ENCODE measurements around the gene JAKMIP1.

The JAKMIP1 gene

DNA sequence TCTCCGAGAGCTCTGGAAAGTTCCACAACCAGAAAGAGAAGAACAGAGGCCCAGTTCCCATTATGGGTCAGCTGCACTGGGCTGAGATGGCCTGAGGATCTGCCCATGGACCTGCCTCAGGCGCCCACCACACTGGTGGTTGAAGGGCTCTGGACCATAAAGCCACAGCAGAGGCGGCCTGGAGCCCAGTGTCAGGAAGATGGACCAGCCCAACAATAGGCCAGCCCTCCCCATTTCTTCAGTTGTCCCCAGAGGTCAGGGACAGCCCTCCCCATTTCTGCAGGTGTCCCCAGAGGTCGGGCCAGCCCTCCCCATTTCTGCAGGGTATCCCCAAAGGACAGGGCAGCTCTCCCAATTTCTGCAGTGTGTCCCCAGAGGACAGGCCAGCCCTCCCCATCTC lies 144.9 kb downstream of the JAKMIP1 start:
- no peak for DNase-seq

DNA sequence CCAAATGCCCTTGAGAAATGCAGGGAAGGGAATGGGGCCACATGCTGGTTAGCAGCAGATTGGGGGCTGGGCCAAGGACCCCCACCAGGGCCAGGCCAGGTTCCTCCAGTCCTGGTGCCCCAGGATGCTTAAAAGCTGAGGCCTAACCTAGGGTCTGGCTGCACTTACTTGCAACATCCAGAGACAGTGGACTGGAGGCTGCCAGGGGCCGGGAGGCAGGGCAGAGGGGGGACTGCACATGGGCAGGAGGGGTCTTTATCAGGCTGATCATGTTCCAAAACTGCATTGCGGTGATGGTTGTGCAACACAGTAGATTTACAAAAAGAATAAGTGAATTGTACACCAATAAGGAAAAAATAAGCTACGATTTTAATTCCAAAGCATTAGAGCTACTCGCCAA lies 145.3 kb downstream of the JAKMIP1 start:
- DNase-seq, result no peak

DNA sequence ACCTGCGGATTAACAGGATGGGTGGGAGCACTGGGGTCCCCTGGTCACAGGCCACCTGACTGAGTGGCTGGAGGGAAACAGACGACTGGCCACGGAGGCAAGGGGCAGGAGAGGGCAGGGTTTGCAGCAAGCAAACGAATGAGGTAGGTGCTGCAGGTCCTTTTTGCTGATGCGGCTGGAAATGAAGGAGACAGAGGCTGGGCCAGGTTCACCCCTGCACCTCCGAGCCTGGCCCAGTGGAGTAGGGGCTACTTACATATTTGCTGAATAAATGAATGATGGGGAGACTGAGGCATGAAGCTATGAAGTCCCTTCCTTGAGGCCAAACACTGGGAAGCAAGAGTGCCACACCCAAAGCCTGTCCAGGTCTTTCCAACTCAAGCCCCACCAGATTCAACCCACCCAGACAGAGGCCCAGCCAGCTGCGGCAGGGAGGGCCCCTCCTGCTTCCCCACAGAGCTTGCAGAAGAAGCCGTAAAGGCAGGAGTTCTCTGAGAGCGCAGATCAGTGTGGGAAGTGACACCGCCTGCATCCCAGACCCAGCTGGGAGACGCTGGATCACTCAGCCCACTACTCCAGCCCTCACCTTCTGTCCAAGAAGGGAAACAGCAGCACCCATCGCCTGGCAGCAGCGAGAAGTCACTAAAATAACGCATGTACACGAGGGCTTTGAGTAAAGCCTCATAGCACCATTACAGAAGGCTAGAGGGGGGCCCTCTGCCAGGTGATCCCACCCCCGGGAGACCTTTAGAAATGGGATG lies 146.0 kb downstream of the JAKMIP1 start:
- DNase-seq, result no peak

DNA sequence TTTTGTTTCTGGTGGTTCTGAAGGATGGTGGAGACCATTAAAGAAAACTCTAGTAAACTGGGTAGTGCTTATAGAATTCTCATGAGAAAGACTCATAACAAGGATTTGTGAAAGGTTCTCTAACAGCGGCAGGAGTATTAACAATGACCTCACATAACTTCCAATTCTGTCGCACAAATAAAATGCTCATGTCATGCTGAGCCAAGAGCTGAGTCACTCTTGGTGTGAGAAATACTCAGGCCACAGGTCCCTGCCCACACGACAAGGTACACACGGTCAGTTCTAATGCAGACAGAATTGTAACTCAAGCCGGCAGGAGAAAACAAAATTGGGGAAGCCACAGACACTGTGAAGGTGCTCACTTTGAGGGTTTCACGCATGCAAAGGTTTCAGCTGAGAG lies 147.7 kb downstream of the JAKMIP1 start:
- no peak for DNase-seq

DNA sequence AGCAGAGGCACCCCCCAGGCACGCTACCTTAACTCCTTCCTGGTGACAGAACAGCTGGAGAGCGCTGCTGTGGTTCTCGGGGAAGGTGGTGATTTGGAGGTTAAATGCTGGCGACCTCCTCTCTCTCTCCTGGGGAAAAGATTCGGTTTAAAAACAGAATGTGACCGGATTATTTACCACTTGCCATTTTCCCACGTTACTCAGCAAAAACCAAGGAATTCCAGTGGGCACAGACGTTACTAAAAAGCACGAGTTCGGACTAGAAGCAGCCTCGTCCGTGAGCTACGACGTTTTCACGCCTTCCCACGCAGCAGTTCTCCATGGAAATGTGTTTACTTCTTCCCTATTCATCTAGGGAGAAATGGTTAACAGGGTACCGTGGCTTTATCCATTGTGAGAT lies 149.8 kb downstream of the JAKMIP1 start:
- no peak for DNase-seq

DNA sequence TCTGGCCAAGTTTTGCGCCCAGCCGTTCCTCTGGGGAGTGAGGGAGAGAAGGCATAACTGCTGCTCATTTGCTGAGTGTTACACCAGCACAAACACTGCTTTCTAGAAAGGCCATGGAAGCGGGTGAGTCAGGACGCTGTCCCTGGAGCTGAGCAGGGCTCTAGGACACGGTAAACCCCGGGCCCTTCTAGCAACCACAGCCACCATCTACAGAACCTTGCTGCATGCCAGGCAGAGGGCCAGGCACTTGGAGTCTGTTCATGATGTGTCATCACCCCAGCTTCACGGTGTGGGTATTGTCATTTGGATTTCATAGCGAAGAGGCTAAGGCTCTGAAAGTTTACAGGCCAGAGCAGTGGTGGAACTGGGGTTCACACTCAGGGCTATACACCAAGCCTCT lies 150.4 kb downstream of the JAKMIP1 start:
- no peak for DNase-seq

DNA sequence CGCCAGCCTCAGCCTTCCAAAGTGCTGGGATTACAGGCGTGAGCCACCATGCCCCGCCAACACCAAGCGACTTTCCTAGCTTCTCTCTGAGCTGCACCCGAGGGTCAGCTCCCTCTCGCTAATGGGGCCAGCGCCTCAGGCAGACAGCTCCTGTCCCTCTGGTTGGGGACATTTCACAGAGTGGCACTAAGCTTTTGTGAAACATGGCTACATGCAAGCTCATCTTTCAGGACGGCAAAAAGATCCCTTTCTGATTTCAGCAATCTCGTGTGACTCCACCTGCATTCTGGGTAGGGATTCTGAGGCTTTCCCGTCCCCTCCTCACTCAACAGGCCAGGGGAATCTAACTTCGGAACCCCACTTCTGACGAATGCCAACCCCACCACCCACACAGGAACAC lies 151.1 kb downstream of the JAKMIP1 start:
- no peak for DNase-seq

DNA sequence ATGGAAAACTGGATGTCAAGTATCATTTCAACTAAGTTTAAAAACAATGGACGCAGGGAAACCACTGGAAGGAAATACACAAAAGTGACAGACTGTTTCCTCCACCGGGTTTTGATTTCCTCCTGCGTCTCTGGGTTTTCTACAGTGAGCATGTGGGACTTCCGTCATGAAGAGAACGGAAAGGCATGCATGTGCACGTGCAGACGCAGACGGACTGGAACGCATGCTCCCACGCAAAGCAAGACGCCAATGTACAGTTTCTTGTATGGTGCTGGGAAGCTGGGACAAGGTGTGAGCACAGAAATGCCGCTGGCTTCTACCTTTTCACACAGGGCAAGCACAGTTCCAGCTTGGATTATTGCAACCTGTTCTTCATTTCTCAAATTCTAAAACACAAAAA lies 151.8 kb downstream of the JAKMIP1 start:
- no peak for DNase-seq

DNA sequence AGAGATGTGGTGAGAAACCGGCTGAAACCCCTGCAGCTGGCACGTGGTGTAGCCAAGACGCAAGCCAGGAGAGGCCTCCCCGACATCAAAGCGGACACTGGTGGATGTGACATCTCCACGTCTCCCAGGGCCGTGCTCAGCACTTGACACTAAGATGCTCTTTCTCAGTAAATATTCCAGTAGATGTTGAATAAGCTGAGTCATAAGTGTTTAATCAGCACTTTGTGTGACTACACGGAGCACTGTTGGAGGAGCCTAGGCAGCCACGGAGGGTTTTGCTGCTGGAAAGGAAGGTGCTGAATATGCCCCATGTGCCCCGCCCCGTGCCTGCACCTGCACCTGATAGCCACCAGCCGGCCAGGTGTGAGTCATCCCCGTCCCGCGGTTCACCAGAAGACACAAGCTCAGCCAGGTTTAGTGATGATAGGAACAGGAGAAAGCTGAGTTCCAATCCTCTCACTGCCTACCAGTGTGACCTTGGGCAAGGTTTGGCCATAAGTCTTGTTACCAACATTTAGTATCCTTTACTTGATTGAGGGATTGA lies 153.1 kb downstream of the JAKMIP1 start:
- no peak for DNase-seq

DNA sequence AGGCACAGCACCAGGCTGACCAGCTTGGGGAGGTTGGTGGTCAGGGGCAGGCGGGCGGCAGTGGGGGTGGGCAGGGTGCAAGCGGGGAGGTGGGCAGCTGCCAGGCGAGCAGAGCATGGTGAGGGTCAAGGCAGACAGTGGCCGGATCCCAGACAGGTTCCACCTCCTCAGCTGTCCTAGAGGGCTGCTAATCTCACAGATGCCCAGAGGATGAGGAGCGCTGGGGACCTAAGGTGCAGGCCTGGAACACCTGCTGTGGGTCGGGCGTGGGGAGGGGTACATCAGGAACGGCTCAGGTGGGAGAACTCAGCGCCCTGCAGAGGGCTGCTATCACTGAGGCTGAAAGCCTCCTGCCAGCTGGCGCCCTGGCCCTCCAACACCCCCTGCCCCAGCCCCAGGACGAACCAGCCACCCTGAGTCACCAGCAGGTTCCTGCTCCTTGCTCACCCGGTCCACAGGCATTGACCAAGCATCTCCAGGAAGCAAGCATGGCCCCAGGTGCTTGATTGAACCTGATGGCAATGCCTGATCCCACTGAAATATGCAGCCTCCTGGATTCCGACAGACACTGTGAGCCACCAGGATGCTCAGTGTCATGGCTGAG lies 153.7 kb downstream of the JAKMIP1 start:
- DNase-seq, result no peak

DNA sequence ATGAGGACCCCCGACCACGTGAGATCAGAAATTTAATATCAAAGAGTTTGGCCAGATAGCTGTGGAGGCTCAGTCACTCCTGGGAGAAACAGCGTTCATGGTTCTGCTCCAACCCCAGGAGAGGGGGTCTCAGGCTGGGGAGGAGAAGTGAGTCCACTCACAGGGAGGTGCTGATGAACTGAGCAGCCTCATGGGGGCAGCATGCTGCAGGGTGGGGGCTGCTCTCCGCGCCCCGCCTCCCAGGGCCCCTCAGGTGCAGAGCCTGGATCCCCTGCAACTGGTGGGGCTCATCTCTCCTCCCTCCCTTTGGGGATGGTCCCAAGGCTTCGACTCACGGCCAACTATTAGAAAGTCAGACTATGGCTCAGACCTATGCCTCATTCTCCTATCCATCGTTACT lies 155.5 kb downstream of the JAKMIP1 start:
- no peak for DNase-seq

DNA sequence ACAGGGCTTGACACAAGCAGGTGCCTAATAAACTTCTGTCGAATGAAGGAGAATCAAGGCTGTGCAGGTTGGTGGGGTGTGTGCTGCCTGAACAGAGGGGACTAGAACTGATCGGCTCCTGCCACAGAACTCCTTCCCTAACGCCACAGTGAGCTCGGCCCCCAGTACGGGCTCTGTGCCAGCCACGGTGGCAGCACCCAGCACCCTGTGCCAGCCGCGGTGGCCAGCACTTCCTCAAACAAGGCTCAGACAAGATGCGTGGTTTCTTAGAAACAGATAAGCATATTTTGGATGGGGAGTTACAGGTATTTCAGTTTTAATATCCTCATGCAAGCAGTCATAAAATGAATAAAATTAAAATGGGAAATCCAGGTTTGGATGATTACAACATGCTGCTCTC lies 156.1 kb downstream of the JAKMIP1 start:
- DNase-seq, result no peak

DNA sequence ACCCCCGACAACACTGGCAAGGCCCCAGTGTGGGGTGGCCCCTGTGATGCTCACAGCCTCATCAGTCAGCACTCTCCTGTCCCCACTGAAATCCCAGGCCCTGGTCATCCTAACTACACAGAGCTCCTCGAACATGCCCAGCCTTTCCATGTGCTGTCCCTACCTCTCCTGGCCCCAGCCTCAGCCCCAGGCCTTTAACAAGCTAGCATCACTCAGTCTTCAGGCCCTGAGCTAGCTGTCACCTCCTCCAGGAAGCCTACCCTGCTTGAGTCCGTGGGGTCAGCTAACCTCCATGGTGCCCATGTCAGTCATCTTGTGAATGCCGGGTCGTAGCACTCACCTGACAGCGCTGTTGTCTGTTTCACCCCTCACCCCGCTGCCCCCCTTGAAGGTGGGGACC lies 156.5 kb downstream of the JAKMIP1 start:
- DNase-seq, result no peak

DNA sequence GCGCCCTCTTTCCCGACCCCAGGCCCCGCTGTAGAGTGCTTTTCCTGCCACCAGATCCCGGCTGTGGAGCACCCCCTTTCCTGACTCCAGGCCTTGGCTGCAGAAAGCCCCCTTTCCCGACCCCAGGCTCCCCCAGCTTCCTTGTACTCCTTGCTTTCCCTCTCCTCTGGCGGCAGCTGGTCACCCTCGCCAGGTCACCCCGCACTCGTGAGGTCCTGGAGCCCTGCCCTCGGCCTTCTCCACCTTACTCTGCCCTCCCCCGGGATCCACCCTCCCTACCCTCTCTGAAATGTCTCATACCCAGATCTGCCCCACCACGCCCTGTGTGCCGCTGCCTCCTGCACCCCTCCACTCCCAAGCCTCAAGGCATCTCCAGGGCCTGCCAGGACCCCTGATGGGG lies 157.2 kb downstream of the JAKMIP1 start:
- no peak for DNase-seq

DNA sequence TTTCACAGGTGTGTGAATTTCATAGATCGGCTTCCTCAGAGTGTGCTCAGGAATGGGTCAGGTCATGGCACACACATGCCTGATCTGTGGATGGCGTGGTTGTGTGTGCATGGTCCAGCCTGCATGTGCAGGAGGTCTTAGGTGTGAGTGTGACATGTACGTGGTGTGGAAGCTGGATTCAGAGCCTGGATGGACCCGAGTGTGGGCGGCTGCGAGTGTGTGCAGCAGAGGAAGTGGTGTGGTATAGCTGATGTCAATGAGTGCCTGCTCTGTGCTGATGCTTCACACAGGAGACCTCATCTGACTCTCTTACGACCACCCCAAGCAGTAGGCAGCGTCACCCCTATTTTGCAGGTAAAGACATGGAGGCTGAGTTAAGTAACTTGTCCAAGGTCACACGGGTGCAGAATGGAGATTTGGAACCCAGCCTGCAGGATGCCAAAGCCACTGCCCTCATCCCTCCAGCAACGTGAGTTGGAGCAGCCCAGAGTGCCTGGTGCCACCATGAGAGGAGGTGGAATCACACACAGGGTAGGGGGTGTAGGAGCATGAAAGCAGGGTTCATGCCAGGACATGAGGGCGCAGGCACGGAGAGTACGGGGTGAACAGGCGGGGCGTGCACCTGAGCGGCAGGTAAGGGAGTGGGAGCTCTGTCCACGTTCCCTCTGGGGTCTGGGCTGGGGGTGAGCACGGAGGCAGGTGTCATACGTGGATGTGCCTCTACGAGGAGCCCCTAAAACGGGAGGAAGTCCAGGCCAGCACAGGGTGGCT lies 157.9 kb downstream of the JAKMIP1 start:
- no peak for DNase-seq

DNA sequence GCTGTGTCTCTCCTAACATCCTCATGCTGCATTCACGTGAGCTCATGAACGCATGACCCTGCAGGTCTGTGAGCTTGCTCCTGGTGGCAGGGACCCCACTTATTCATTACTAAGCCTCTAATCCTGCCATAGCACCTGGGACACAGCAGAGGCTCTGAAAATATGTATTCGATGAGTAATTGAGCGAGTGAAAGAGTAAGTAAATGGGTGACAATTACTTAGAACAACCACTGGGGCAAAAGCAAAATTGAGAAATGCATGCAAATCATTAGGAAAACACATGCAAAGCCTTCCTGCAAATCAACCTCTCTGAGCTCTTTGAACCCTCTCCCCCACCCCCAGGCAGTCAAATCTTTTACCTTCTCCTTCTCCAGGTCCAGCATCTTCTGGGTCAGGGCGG lies 158.5 kb downstream of the JAKMIP1 start:
- no peak for DNase-seq

DNA sequence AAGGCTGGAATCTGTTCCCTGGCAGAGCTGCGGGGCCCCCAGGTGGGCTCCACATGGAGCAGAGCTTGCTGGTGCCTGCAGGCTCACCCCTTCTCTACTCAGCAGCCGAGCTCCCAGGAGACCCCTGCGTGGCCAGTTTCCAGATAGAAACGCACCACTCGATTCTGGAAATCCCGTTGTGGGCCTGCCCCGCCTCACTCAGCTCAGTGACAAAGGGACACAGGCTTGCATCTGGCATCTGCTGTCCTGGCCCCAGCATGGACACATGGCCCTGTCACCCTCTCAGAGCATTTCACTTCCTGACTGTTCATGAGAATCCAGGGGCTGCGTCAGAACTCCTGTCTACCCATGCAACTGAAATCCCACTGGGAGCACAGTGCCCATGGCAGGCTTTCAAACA lies 161.6 kb downstream of the JAKMIP1 start:
- DNase-seq, result no peak

DNA sequence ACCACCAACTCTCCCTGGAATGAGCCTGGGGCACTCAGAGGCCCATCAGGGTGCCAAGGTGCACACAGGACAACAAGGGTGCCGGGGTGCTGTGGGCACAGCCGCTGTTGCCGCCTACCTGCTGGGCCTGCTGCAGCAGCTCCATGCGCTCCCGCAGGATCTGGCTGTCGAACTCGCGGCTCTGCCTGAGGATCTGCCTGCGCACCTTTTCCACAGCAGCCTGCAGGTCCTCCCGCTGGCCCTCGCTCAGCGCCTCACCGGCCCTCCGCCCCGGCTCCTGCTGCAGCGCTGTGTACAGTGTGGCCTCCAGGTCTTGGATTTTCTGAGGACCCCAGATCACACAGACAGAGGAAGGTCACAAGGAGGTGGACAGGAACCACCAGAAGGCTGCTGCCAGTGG lies 164.6 kb downstream of the JAKMIP1 start:
- DNase-seq, result no peak

DNA sequence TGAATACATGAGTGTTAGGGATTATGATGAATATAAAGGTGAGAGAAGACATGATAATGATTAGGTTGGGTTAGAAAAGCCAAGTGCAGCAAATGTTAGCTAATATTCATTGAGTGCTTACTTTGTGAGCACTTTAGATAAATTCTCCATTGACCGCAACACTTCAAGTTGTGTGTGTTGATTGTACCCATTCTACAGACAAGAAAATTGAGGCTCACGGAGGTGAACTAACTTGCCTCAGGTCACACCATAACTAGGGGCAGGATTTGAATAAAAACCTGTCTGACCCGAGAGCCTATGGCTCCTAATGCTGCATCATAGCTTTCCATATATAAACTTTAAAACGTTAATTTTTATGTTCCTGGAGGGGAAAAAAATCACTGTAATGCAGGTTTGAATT lies 167.0 kb downstream of the JAKMIP1 start:
- no peak for DNase-seq

DNA sequence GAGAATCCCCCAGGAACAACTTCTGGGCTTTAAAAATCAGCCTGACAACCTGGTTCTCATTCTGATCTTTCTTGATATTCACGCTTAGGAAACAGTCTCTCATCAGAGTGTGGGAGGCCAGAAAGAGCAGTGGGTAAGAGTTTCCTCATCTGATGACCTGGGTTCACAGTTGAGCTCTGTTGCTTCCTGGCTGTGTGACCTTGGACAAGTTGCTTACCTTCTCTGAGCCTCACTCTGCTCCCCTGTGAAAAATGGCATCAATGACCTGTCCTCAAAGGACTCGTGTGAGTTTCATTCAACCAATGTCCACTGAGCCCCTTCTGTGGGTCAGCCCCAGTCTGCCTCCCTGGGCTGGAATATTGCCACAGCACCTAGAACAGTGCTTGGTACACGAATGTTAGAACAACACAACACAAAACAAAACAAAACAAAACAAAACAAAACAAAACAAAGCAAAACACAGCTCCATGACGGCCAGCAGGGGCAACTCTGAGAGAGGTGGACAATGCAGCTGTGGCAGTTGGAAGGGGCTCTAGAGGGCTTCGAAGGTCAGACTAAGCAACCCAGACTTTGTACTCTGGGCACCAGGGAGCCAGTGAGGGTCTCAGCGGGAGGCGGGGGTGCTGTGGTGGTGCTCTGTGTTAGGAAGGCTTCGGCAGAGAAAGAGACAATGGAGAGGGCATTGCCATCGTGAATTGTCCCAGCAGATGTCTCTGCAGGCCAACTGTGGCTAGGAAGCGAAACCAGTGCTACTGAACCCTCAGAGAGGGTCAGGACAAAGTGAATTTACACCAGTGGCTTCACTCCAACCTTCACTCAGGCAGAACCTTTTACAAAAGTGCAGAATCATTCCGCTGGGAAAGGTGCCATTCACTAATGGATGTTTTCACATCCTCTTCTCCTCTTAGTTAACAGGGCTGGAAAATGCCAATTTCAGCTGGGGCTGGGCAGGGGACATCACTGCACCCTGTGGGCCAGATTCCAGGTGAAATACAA lies 167.8 kb downstream of the JAKMIP1 start:
- no peak for DNase-seq

DNA sequence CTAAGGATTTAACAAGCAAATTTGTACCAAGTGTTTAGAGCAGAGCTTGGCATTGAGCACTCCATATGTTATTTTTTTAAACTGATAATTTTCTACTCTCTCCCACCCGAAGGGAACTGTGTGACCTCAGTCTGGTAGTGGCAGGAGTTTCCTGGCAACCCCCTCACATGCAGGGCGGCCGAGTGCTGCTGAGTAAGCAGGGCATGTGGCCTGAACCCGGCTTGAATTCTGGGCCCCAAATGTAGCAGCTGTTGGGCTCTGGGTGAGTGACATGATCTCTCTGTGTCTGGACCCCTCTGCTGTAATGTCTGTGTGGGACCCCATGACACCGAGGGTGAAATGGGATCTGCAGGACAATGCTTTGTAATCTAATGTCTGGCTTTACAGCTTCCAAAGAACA lies 168.5 kb downstream of the JAKMIP1 start:
- no peak for DNase-seq

DNA sequence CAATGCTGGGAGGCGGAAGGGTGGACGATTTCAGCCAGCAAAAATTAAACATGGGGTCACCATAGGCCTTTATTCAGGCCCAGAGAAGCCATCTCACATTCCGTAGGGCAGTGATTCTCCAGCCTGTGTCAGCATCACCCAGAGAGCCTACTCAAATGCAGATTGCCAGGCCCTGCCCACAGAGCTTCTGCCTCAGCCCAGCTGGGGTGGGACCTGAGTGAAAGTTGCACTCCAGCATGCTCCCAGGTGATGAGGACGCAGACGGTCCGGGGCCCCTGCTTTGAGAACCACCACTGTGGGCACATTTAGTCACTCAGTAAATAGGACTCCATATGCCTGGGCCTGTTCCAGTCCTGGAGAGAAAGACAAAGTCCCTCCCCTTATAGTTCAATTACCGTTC lies 169.7 kb downstream of the JAKMIP1 start:
- no peak for DNase-seq

DNA sequence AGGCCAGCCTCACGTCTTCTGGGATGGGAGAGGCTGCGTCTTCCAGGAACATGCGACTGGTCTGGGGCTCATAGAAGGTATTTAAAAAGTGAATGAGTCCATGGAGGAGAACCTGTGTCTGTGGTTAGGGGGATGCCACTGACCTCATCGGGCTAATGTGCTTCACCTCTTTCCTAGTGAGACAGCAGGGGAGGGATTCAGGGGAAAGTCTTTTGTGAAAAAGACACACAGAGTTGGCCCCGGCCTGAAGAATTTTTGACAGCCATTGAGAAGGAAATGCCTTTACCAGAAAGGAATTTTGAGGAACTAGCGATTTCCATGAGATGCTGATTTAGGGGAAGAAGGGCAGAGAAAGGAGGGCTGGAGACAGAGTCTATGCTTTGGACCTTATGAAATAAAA lies 171.1 kb downstream of the JAKMIP1 start:
- no peak for DNase-seq
